Stimulated activated CD8-positive, alpha-beta memory T cell treated with anti-CD3 and anti-CD28 coated beads, Interleukin-15, amount 100 ng/mL, for 1 hour (primary cell): ENCODE results near the gene ECSIT.
A peak's percentile ranks its signal among the peaks of the same experiment; 100 is the strongest.

Source experiments
- DNase-seq: peaks from one replicate; pipeline ENCODE4 v3.0.0-alpha.2; 2020; ENCODE audit warnings: low read depth

The ECSIT gene

GRCh38 chr19:11550265-11550664 is 21.3 kb upstream of the ECSIT start:
- DNase-seq: no peak

GRCh38 chr19:11549386-11549953 is 20.5 kb upstream of the ECSIT start:
- DNase-seq: no peak

- DNase-seq: no peak
Observed at GRCh38 chr19:11547929-11548700, 19.2 kb upstream of the ECSIT start.

- no peak for DNase-seq
Observed at GRCh38 chr19:11541238-11541637, 12.3 kb upstream of the ECSIT start.

- DNase-seq: no peak
Observed at GRCh38 chr19:11540645-11541044, 11.7 kb upstream of the ECSIT start.

- no peak for DNase-seq
Observed at GRCh38 chr19:11539495-11540365, 10.8 kb upstream of the ECSIT start.

- no peak for DNase-seq
Observed at GRCh38 chr19:11538232-11539036, 9.5 kb upstream of the ECSIT start, which contains the start of gene CNN1. Gene CNN1, plus strand, starts transcription at chr19:11538851. Its CDS starts 77 bp downstream, at chr19:11538928.

GRCh38 chr19:11535792-11536595 is 7.1 kb upstream of the ECSIT start:
- DNase-seq: peak; percentile 58

- DNase-seq: no peak
Observed at GRCh38 chr19:11534948-11535347, 6.0 kb upstream of the ECSIT start.

GRCh38 chr19:11534538-11534937 is 5.6 kb upstream of the ECSIT start:
- no peak for DNase-seq

- DNase-seq: no peak
Observed at GRCh38 chr19:11530432-11530831, 1.5 kb upstream of the ECSIT start.

GRCh38 chr19:11519138-11519537 is 9.8 kb downstream of the ECSIT start:
- DNase-seq: no peak

- no peak for DNase-seq
Observed at GRCh38 chr19:11513946-11514345, 15.0 kb downstream of the ECSIT start.

GRCh38 chr19:11510444-11510843 is 18.5 kb downstream of the ECSIT start:
- DNase-seq: no peak

GRCh38 chr19:11507370-11508078 is 21.4 kb downstream of the ECSIT start:
- DNase-seq: no peak

- no peak for DNase-seq
Observed at GRCh38 chr19:11506967-11507366, 22.0 kb downstream of the ECSIT start.

GRCh38 chr19:11506101-11506555 is 22.8 kb downstream of the ECSIT start:
- DNase-seq: no peak

GRCh38 chr19:11505504-11506100 is 23.3 kb downstream of the ECSIT start, which contains the start of gene ZNF653:
Gene ZNF653, minus strand, starts transcription at chr19:11505839. Its CDS starts 53 bp downstream, at chr19:11505786.
- DNase-seq: peak; percentile 90

GRCh38 chr19:11505032-11505503 is 23.9 kb downstream of the ECSIT start:
- peak; percentile 94 for DNase-seq
